ENCODE measurements around the gene HOXB9. TPM values are rescaled to one million over a fixed set of nuclear protein-coding genes. Genes with fewer than 3 reads are reported as not detected.
A peak's percentile ranks its signal among the peaks of the same experiment; 100 is the strongest.

HOXB9 gene
- total and polyA plus RNA-seq, 2 experiments from 2014 or later: not detected

DNA sequence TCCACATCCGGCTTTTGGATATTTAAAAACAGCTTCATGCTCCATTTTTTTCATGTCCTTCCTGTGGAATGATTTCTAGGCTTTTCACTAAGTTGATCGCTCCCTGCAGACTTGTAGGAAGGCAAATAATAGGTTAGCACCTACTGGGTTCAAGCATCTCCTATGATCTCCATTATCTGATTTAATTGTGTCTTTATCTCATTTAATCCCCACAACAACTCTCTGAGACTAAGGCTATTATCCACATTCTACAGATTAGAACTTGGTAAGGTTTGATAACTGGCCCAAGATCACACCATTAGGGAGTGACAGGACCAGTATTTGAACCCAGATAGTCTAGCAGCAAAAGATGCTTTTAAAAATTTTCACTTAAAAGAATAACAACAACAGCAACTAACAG, 46.2 kb upstream of the HOXB9 start (continued):
- TF ChIP-seq, protein P1, sequence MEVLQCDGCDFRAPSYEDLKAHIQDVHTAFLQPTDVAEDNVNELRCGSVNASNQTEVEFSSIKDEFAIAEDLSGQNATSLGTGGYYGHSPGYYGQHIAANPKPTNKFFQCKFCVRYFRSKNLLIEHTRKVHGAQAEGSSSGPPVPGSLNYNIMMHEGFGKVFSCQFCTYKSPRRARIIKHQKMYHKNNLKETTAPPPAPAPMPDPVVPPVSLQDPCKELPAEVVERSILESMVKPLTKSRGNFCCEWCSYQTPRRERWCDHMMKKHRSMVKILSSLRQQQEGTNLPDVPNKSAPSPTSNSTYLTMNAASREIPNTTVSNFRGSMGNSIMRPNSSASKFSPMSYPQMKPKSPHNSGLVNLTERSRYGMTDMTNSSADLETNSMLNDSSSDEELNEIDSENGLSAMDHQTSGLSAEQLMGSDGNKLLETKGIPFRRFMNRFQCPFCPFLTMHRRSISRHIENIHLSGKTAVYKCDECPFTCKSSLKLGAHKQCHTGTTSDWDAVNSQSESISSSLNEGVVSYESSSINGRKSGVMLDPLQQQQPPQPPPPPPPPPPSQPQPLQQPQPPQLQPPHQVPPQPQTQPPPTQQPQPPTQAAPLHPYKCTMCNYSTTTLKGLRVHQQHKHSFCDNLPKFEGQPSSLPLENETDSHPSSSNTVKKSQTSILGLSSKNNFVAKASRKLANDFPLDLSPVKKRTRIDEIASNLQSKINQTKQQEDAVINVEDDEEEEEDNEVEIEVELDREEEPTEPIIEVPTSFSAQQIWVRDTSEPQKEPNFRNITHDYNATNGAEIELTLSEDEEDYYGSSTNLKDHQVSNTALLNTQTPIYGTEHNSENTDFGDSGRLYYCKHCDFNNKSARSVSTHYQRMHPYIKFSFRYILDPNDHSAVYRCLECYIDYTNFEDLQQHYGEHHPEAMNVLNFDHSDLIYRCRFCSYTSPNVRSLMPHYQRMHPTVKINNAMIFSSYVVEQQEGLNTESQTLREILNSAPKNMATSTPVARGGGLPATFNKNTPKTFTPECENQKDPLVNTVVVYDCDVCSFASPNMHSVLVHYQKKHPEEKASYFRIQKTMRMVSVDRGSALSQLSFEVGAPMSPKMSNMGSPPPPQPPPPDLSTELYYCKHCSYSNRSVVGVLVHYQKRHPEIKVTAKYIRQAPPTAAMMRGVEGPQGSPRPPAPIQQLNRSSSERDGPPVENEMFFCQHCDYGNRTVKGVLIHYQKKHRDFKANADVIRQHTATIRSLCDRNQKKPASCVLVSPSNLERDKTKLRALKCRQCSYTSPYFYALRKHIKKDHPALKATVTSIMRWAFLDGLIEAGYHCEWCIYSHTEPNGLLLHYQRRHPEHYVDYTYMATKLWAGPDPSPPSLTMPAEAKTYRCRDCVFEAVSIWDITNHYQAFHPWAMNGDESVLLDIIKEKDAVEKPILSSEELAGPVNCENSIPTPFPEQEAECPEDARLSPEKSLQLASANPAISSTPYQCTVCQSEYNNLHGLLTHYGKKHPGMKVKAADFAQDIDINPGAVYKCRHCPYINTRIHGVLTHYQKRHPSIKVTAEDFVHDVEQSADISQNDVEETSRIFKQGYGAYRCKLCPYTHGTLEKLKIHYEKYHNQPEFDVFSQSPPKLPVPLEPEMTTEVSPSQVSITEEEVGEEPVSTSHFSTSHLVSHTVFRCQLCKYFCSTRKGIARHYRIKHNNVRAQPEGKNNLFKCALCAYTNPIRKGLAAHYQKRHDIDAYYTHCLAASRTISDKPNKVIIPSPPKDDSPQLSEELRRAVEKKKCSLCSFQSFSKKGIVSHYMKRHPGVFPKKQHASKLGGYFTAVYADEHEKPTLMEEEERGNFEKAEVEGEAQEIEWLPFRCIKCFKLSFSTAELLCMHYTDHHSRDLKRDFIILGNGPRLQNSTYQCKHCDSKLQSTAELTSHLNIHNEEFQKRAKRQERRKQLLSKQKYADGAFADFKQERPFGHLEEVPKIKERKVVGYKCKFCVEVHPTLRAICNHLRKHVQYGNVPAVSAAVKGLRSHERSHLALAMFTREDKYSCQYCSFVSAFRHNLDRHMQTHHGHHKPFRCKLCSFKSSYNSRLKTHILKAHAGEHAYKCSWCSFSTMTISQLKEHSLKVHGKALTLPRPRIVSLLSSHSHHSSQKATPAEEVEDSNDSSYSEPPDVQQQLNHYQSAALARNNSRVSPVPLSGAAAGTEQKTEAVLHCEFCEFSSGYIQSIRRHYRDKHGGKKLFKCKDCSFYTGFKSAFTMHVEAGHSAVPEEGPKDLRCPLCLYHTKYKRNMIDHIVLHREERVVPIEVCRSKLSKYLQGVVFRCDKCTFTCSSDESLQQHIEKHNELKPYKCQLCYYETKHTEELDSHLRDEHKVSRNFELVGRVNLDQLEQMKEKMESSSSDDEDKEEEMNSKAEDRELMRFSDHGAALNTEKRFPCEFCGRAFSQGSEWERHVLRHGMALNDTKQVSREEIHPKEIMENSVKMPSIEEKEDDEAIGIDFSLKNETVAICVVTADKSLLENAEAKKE (CRISPR knock-in tag; IDR thresholded peaks at IDR 0.05): no peak
- no peak for TF ChIP-seq EZH2phosphoT487 (IDR thresholded peaks at IDR 0.05; ENCODE audit: unreplicated experiment)

DNA sequence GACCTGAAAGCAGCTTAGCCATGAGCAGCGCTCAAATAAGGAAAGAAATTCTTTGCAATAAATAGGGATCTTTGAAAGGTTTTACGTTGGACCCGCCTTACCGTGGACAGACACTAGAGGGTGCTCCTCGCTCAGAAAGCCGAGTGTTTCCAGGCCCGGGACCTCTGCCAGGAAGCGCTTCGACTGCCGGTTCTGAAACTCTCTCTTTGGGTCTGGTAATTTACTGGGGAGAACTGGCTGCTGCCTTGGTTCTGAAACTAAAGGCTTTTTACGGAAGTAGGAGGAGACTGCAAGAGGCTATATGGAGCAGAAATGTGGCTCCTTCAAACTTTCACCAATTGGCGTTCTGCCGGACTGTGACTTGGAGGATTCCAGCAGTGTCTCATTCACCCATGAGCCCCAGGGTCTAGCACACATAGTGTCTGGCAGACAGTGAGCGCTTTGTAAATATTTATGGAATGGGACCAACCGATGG, 45.6 kb upstream of the HOXB9 start:
- no peak overlapping the region for H3K27ac ChIP-seq (ENCODE audit: low read depth)
- H3K9me3 Mint-ChIP-seq: no peaks in the 10 kb centered on the region

More for the DNA sequence above, 45.6 kb upstream of the HOXB9 start:
- H3K27me3 ChIP-seq (ENCODE audit: insufficient read depth): peaks cover 63% of the 10 kb centered on the region
- H3K4me1 ChIP-seq (ENCODE audit: insufficient read depth): no peaks in the 10 kb centered on the region
- no peaks in the 10 kb centered on the region for H3K36me3 Mint-ChIP-seq (ENCODE audit: low read depth)
- peaks cover 26% of the 10 kb centered on the region for H3K27me3 Mint-ChIP-seq (ENCODE audit: insufficient read depth, low read depth, poor library complexity)
- H3K4me3 Mint-ChIP-seq: peak overlapping the region; percentile 66
- ATAC-seq (peak; percentile 94), DNase-seq (ENCODE audit: low spot score) (peak; percentile 91)
- H3K9me2 ChIP-seq (ENCODE audit: insufficient read depth): no peaks in the 10 kb centered on the region
- no peaks in the 10 kb centered on the region for H3F3A ChIP-seq (replicated peaks; ENCODE audit: low read depth)
- peaks cover 6% of the 10 kb centered on the region; the same call in 1 of the 3 replicates for H3K4me1 Mint-ChIP-seq
- no peak overlapping the region for H3K27ac Mint-ChIP-seq
- no peaks in the 10 kb centered on the region for H3K36me3 ChIP-seq (ENCODE audit: insufficient read depth)
- H4K20me1 ChIP-seq (replicated peaks; ENCODE audit: insufficient read depth): no peaks in the 10 kb centered on the region
- H3K4me3 ChIP-seq: peak overlapping the region; percentile 40
- TF ChIP-seq ETS1 (IDR thresholded peaks at IDR 0.05) (no peak), EZH2phosphoT487 (IDR thresholded peaks at IDR 0.05; ENCODE audit: unreplicated experiment) (no peak), CTCF (conservative IDR thresholded peaks at IDR 0.05; ENCODE audit: low read depth in 2 of 2) (peak; percentile 93 to 97), CREB1 (CRISPR knock-in tag; IDR thresholded peaks at IDR 0.05; ENCODE audit: low read depth) (no peak), ZNF331 (CRISPR knock-in tag; IDR thresholded peaks at IDR 0.05; ENCODE audit: low read depth) (no peak), POLR2AphosphoS5 (IDR thresholded peaks at IDR 0.05; ENCODE audit: low read depth) (no peak), NANOG (IDR thresholded peaks at IDR 0.05; ENCODE audit: borderline replicate concordance) (no peak)
- peak overlapping the region; percentile 40 for H2AFZ ChIP-seq
- no peaks in the 10 kb centered on the region for H3K79me2 ChIP-seq (replicated peaks; ENCODE audit: insufficient read depth)
- peak overlapping the region; percentile 59 for H3K4me2 ChIP-seq
